ENCODE data around the gene IMMP2L.

Gene IMMP2L

GRCh38 chr7:111437736-111438135 is 124.6 kb downstream of the IMMP2L start:
- Histone ChIP-seq H3K27ac (ENCODE audit: insufficient read depth, low read depth, low read length, poor library complexity, severe bottlenecking) (no peak overlapping the region), H3K36me3 (ENCODE audit: control insufficient read depth, insufficient read depth, low read length) (no peaks in the 10 kb centered on the region), H3K4me1 (ENCODE audit: control insufficient read depth, insufficient read depth, low read length) (peaks cover 8% of the 10 kb centered on the region), H3K4me3 (ENCODE audit: insufficient read depth, low read depth, low read length) (no peak overlapping the region), H3K9me3 (ENCODE audit: control insufficient read depth, low read length) (no peaks in the 10 kb centered on the region), H3K27me3 (ENCODE audit: control insufficient read depth, insufficient read depth, low read length, poor library complexity, severe bottlenecking) (no peaks in the 10 kb centered on the region)
- WGBS, 2 experiments = 91 to 100% methylated on average over 1 of the region's 2 CpGs

DNA sequence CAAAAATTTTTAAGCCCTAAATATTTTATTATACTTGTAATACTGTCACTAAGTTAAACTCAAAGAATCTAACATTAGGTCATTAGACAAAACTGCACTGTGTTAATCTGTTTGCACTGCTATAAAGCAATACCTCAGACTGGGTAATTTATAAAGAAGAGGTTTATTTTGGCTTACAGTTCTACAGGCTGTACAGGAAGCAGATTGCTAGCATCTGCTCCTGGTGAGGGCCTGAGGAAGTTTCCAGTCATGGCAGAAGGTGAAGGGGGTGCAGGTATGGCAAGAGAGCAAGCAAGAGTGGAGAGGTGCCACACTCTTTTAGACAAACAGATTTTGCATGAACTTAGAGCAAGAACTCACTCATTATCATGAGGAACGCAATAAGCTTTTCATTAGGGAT is 125.7 kb downstream of the IMMP2L start:
- Histone ChIP-seq H3K27ac (ENCODE audit: insufficient read depth, low read depth, low read length, poor library complexity, severe bottlenecking) (no peak overlapping the region), H3K4me3 (ENCODE audit: insufficient read depth, low read depth, low read length) (no peak overlapping the region), H3K4me1 (ENCODE audit: control insufficient read depth, insufficient read depth, low read length) (peaks cover 8% of the 10 kb centered on the region), H3K9me3 (ENCODE audit: control insufficient read depth, low read length) (no peaks in the 10 kb centered on the region), H3K27me3 (ENCODE audit: control insufficient read depth, insufficient read depth, low read length, poor library complexity, severe bottlenecking) (no peaks in the 10 kb centered on the region), H3K36me3 (ENCODE audit: control insufficient read depth, insufficient read depth, low read length) (no peaks in the 10 kb centered on the region)
- 92 to 93% methylated on average over 1 of the region's 1 CpG for WGBS, 2 experiments

DNA sequence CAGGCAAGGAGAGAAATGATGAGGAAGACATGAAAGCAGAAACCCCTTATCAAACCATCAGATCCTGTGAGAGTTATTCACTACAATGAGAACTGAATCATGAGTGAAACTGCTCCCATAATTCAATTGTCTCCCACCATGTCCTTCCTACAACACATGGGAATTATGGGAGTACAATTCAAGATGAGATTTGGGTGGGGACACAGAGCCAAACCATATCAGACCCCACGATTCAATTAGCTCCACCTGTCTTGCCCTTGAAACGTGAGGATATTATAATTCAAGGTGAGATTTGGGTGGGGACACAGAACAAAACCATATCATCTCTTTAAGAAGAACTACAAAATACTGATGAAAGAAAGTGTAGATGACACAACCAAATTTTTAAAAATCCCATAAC is 128.9 kb downstream of the IMMP2L start:
- H3K4me3 ChIP-seq (ENCODE audit: insufficient read depth, low read depth, low read length) = no peak overlapping the region
- 63 to 78% methylated on average over 1 to 2 of the region's 2 CpGs for WGBS, 2 experiments
- H3K27ac ChIP-seq (ENCODE audit: insufficient read depth, low read depth, low read length, poor library complexity, severe bottlenecking) = no peak overlapping the region
- no peaks in the 10 kb centered on the region for H3K27me3 ChIP-seq (ENCODE audit: control insufficient read depth, insufficient read depth, low read length, poor library complexity, severe bottlenecking)
- H3K36me3 ChIP-seq (ENCODE audit: control insufficient read depth, insufficient read depth, low read length) = no peaks in the 10 kb centered on the region
- no peaks in the 10 kb centered on the region for H3K4me1 ChIP-seq (ENCODE audit: control insufficient read depth, insufficient read depth, low read length)
- H3K9me3 ChIP-seq (ENCODE audit: control insufficient read depth, low read length) = no peaks in the 10 kb centered on the region

GRCh38 chr7:111429781-111430180 is 132.5 kb downstream of the IMMP2L start:
- H3K36me3 ChIP-seq (ENCODE audit: control insufficient read depth, insufficient read depth, low read length) = no peaks in the 10 kb centered on the region
- H3K9me3 ChIP-seq (ENCODE audit: control insufficient read depth, low read length) = no peaks in the 10 kb centered on the region
- H3K27ac ChIP-seq (ENCODE audit: insufficient read depth, low read depth, low read length, poor library complexity, severe bottlenecking) = no peak overlapping the region

GRCh38 chr7:111424768-111425167 is 137.5 kb downstream of the IMMP2L start:
- H3K4me3 ChIP-seq (ENCODE audit: insufficient read depth, low read depth, low read length) = no peak overlapping the region
- H3K9me3 ChIP-seq (ENCODE audit: control insufficient read depth, low read length) = no peaks in the 10 kb centered on the region
- H3K27ac ChIP-seq (ENCODE audit: insufficient read depth, low read depth, low read length, poor library complexity, severe bottlenecking) = no peak overlapping the region
- H3K27me3 ChIP-seq (ENCODE audit: control insufficient read depth, insufficient read depth, low read length, poor library complexity, severe bottlenecking) = no peaks in the 10 kb centered on the region
- H3K4me1 ChIP-seq (ENCODE audit: control insufficient read depth, insufficient read depth, low read length) = no peaks in the 10 kb centered on the region
- no peaks in the 10 kb centered on the region for H3K36me3 ChIP-seq (ENCODE audit: control insufficient read depth, insufficient read depth, low read length)

More at GRCh38 chr7:111429781-111430180, 132.5 kb downstream of the IMMP2L start:
- Histone ChIP-seq H3K4me1 (ENCODE audit: control insufficient read depth, insufficient read depth, low read length) (no peaks in the 10 kb centered on the region), H3K4me3 (ENCODE audit: insufficient read depth, low read depth, low read length) (no peak overlapping the region), H3K27me3 (ENCODE audit: control insufficient read depth, insufficient read depth, low read length, poor library complexity, severe bottlenecking) (no peaks in the 10 kb centered on the region)

DNA sequence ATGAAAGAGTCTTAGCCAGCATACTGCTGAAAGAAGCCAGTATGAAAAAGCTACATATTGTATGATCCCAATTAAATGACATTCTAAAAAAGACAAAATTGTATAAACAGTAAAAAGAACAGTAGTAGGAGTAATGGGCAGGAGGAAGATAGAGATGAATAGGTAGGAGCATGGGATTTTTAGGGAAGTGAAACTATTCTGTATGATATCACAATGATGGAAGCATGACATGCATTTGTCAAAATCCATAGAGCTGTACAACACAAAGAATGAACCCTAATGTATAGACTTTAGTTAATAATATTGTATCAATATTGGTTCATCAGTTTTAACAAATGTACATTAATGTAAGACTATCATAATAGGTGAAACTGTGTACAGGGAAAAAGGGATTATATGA is 147.9 kb downstream of the IMMP2L start:
- H3K9me3 ChIP-seq (ENCODE audit: control insufficient read depth, low read length) = no peaks in the 10 kb centered on the region
- H3K4me3 ChIP-seq (ENCODE audit: insufficient read depth, low read depth, low read length) = no peak overlapping the region

GRCh38 chr7:111413739-111414138 is 148.6 kb downstream of the IMMP2L start:
- peaks cover 3% of the 10 kb centered on the region for H3K4me1 ChIP-seq (ENCODE audit: control insufficient read depth, insufficient read depth, low read length)
- WGBS, 2 experiments = 10 to 17% methylated on average over 3 of the region's 3 CpGs
- no peaks in the 10 kb centered on the region for H3K36me3 ChIP-seq (ENCODE audit: control insufficient read depth, insufficient read depth, low read length)
- no peak overlapping the region for H3K4me3 ChIP-seq (ENCODE audit: insufficient read depth, low read depth, low read length)
- H3K27ac ChIP-seq (ENCODE audit: insufficient read depth, low read depth, low read length, poor library complexity, severe bottlenecking) = no peak overlapping the region
- no peaks in the 10 kb centered on the region for H3K27me3 ChIP-seq (ENCODE audit: control insufficient read depth, insufficient read depth, low read length, poor library complexity, severe bottlenecking)
- H3K9me3 ChIP-seq (ENCODE audit: control insufficient read depth, low read length) = no peaks in the 10 kb centered on the region

More for the DNA sequence above, 147.9 kb downstream of the IMMP2L start:
- Histone ChIP-seq H3K27ac (ENCODE audit: insufficient read depth, low read depth, low read length, poor library complexity, severe bottlenecking) (no peak overlapping the region), H3K36me3 (ENCODE audit: control insufficient read depth, insufficient read depth, low read length) (no peaks in the 10 kb centered on the region), H3K4me1 (ENCODE audit: control insufficient read depth, insufficient read depth, low read length) (peaks cover 3% of the 10 kb centered on the region), H3K27me3 (ENCODE audit: control insufficient read depth, insufficient read depth, low read length, poor library complexity, severe bottlenecking) (no peaks in the 10 kb centered on the region)

GRCh38 chr7:111410899-111411298 is 151.4 kb downstream of the IMMP2L start:
- Histone ChIP-seq H3K27ac (ENCODE audit: insufficient read depth, low read depth, low read length, poor library complexity, severe bottlenecking) (no peak overlapping the region), H3K4me1 (ENCODE audit: control insufficient read depth, insufficient read depth, low read length) (peaks cover 3% of the 10 kb centered on the region), H3K4me3 (ENCODE audit: insufficient read depth, low read depth, low read length) (no peak overlapping the region), H3K9me3 (ENCODE audit: control insufficient read depth, low read length) (no peaks in the 10 kb centered on the region), H3K36me3 (ENCODE audit: control insufficient read depth, insufficient read depth, low read length) (no peaks in the 10 kb centered on the region), H3K27me3 (ENCODE audit: control insufficient read depth, insufficient read depth, low read length, poor library complexity, severe bottlenecking) (no peaks in the 10 kb centered on the region)

DNA sequence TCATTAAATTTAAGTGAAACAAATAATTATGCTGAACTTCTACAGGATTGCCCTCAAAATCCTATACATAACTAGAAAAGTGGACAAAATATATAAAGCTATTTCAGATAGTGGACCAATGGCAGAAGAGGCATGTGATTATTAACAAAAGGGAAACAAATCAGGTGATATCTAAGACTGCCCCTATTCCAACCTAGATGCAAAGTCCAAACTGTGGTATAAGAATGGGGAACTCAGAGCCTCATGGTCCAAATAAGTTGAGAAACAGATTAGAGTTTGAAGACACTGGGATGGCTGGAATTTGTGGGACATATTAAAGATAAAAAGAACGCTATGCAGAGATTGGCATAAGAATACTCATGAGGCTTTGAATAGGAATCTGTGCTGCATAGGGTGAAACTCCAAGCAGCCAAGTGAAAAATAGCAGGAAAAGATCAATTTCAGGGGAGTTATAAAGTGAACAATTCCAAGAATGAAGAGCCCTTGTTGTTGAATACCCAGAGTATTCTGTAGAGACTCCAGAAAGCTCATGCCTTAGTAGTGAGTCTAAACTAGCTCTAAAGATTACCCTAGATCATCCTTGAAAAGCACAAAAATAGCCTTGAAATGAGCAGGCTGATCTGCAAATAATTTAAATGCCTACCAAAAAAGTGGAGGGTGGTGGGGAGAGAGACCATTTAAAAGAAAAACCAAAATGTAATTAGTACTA is 152.4 kb downstream of the IMMP2L start:
- 69 to 87% methylated on average over 1 of the region's 1 CpG for WGBS, 2 experiments
- no peak overlapping the region for H3K27ac ChIP-seq (ENCODE audit: insufficient read depth, low read depth, low read length, poor library complexity, severe bottlenecking)
- H3K36me3 ChIP-seq (ENCODE audit: control insufficient read depth, insufficient read depth, low read length) = no peaks in the 10 kb centered on the region
- no peak overlapping the region for H3K4me3 ChIP-seq (ENCODE audit: insufficient read depth, low read depth, low read length)
- no peaks in the 10 kb centered on the region for H3K9me3 ChIP-seq (ENCODE audit: control insufficient read depth, low read length)
- H3K4me1 ChIP-seq (ENCODE audit: control insufficient read depth, insufficient read depth, low read length) = peaks cover 3% of the 10 kb centered on the region
- no peaks in the 10 kb centered on the region for H3K27me3 ChIP-seq (ENCODE audit: control insufficient read depth, insufficient read depth, low read length, poor library complexity, severe bottlenecking)

- Histone ChIP-seq H3K36me3 (ENCODE audit: control insufficient read depth, insufficient read depth, low read length) (no peaks in the 10 kb centered on the region), H3K27ac (ENCODE audit: insufficient read depth, low read depth, low read length, poor library complexity, severe bottlenecking) (no peak overlapping the region), H3K4me3 (ENCODE audit: insufficient read depth, low read depth, low read length) (no peak overlapping the region), H3K4me1 (ENCODE audit: control insufficient read depth, insufficient read depth, low read length) (peaks cover 3% of the 10 kb centered on the region), H3K27me3 (ENCODE audit: control insufficient read depth, insufficient read depth, low read length, poor library complexity, severe bottlenecking) (no peaks in the 10 kb centered on the region), H3K9me3 (ENCODE audit: control insufficient read depth, low read length) (no peaks in the 10 kb centered on the region)
Measured at GRCh38 chr7:111408724-111409123, 153.6 kb downstream of the IMMP2L start.

DNA sequence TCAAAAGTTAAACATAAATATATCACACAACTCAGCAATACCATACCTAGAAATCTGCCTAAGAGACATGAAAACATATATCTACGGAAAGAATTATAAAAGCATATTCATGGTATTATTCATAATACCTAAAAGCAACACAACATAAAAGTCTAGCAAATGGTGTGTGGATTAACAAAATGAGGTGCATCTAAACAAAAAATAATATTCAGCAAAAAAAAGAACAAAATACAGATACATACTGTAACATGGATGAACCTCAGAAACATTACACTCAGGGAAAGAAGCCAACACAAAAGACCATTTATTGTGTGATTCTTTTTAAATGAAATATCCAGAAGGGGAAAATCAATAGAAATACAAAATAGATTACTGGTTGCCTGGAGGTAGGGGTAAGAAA is 155.0 kb downstream of the IMMP2L start:
- H3K27ac ChIP-seq (ENCODE audit: insufficient read depth, low read depth, low read length, poor library complexity, severe bottlenecking) = no peak overlapping the region
- H3K4me1 ChIP-seq (ENCODE audit: control insufficient read depth, insufficient read depth, low read length) = peaks cover 3% of the 10 kb centered on the region
- WGBS, 2 experiments = no CpG with 5 or more reads among the region's 1 CpG
- H3K36me3 ChIP-seq (ENCODE audit: control insufficient read depth, insufficient read depth, low read length) = no peaks in the 10 kb centered on the region
- H3K4me3 ChIP-seq (ENCODE audit: insufficient read depth, low read depth, low read length) = no peak overlapping the region
- no peaks in the 10 kb centered on the region for H3K9me3 ChIP-seq (ENCODE audit: control insufficient read depth, low read length)
- no peaks in the 10 kb centered on the region for H3K27me3 ChIP-seq (ENCODE audit: control insufficient read depth, insufficient read depth, low read length, poor library complexity, severe bottlenecking)
